WTC11 (cell line): Measurements from ENCODE around the gene AGAP1. TPM values are rescaled to one million over a fixed set of nuclear protein-coding genes. Genes with fewer than 3 reads are reported as not detected.
A peak's percentile ranks its signal among the peaks of the same experiment; 100 is the strongest.

Experiments
- ATAC-seq: fragments of 200-7000 bp; cut with Tn5 transposase; 2 replicates; pipeline ENCODE4 v1.10.0; 2021; ENCODE audit warnings: mild to moderate bottlenecking, moderate library complexity
- CTCF ChIA-PET: fragments of 300-600 bp; sonication (Branson Sonifier 250); formaldehyde crosslinking; loops from one replicate; lab custom pipeline; 2021; ENCODE audit warnings: antibody characterized with exemption; lab: Charles Lee
- POLR2A ChIA-PET: fragments of 350-600 bp; sonication (Branson Sonifier 250); formaldehyde crosslinking; loops from one replicate; lab custom pipeline; 2021; ENCODE audit warnings: antibody characterized with exemption; lab: Charles Lee
- DNase-seq: peaks from one replicate; pipeline ENCODE4 v3.0.0; 2021; ENCODE audit warnings: low spot score
- H3K27ac Mint-ChIP-seq: 2 replicates; pipeline ENCODE4 v1.8.0; 2021; ENCODE audit warnings: mixed read lengths
- H3K27me3 Mint-ChIP-seq: 2 replicates; pipeline ENCODE4 v1.8.0; 2021; ENCODE audit warnings: low read depth, mild to moderate bottlenecking, moderate library complexity, mixed read lengths
- H3K36me3 Mint-ChIP-seq: 2 replicates; pipeline ENCODE4 v1.8.0; 2021; ENCODE audit warnings: mixed read lengths
- H3K4me1 Mint-ChIP-seq: 2 replicates; pipeline ENCODE4 v1.8.0; 2022; ENCODE audit warnings: mixed read lengths
- H3K4me3 Mint-ChIP-seq: 2 replicates; pipeline ENCODE4 v1.8.0; 2021; ENCODE audit warnings: mild to moderate bottlenecking, moderate library complexity, mixed read lengths
- H3K9me3 Mint-ChIP-seq: 2 replicates; pipeline ENCODE4 v1.8.0; 2021; ENCODE audit warnings: mixed read lengths
- ARID4B ChIP-seq: sonication (generic); formaldehyde crosslinking; IDR thresholded peaks from 2 replicates; pipeline ENCODE4 v1.8.0; 2023; ENCODE audit warnings: missing genetic modification reagents, mild to moderate bottlenecking, borderline replicate concordance
- FOXJ3 ChIP-seq: sonication (generic); formaldehyde crosslinking; IDR thresholded peaks from 2 replicates; pipeline ENCODE4 v1.9.0; 2021; ENCODE audit warnings: missing genetic modification reagents, mild to moderate bottlenecking, borderline replicate concordance
- HMGA2 ChIP-seq: fragments of 250-450 bp; sonication (Bioruptor Pico); IDR thresholded peaks from 2 replicates; pipeline ENCODE4 v1.4.0; 2021; ENCODE audit warnings: mild to moderate bottlenecking, moderate library complexity
- JAZF1 ChIP-seq: fragments of 250-450 bp; sonication (Bioruptor Pico); IDR thresholded peaks from 2 replicates; pipeline ENCODE4 v1.9.0; 2021; ENCODE audit warnings: moderate library complexity, mild to moderate bottlenecking, inconsistent platforms
- MXD4 ChIP-seq: fragments of 250-450 bp; sonication (Bioruptor Pico); IDR thresholded peaks from 2 replicates; pipeline ENCODE4 v1.8.0; 2021; ENCODE audit warnings: mild to moderate bottlenecking, moderate library complexity, borderline replicate concordance
- NFYB ChIP-seq: sonication (generic); formaldehyde crosslinking; conservative IDR thresholded peaks from 2 replicates; pipeline ENCODE4 v1.8.0; 2022; ENCODE audit warnings: low read depth, missing genetic modification reagents
- NR2C2 ChIP-seq: sonication (generic); formaldehyde crosslinking; IDR thresholded peaks from 2 replicates; pipeline ENCODE4 v1.8.0; 2022; ENCODE audit warnings: mild to moderate bottlenecking, missing genetic modification reagents
- NR3C1 ChIP-seq: sonication (generic); formaldehyde crosslinking; conservative IDR thresholded peaks from 2 replicates; pipeline ENCODE4 v1.8.1; 2023; ENCODE audit warnings: low read depth, mild to moderate bottlenecking, missing genetic modification reagents
- PRDM15 ChIP-seq: sonication (generic); formaldehyde crosslinking; IDR thresholded peaks from 2 replicates; pipeline ENCODE4 v1.8.0; 2022; ENCODE audit warnings: missing genetic modification reagents
- RELA ChIP-seq: sonication (generic); formaldehyde crosslinking; IDR thresholded peaks from 2 replicates; pipeline ENCODE4 v1.8.1; 2022; ENCODE audit warnings: missing genetic modification reagents, mild to moderate bottlenecking, borderline replicate concordance
- USF2 ChIP-seq: sonication (generic); formaldehyde crosslinking; IDR thresholded peaks from 2 replicates; pipeline ENCODE4 v1.8.1; 2023; ENCODE audit warnings: mild to moderate bottlenecking, missing genetic modification reagents, moderate library complexity
- ZBTB21 ChIP-seq: sonication (generic); formaldehyde crosslinking; IDR thresholded peaks from 2 replicates; pipeline ENCODE4 v1.8.1; 2023; ENCODE audit warnings: mild to moderate bottlenecking, missing genetic modification reagents, borderline replicate concordance
- ZNF317 ChIP-seq: sonication (generic); formaldehyde crosslinking; IDR thresholded peaks from 2 replicates; pipeline ENCODE4 v1.8.1; 2023; ENCODE audit warnings: low read depth, mild to moderate bottlenecking, moderate library complexity, missing genetic modification reagents, borderline replicate concordance
- ZNF396 ChIP-seq: fragments of 250-450 bp; sonication (Bioruptor Pico); IDR thresholded peaks from 2 replicates; pipeline ENCODE4 v1.8.0; 2021; ENCODE audit warnings: mild to moderate bottlenecking, moderate library complexity, borderline replicate concordance
- total RNA-seq: library from RNA; stranded (reverse); gene quantifications from 3 replicates; pipeline ENCODE4 v1.2.3, GENCODE V29; 2021
- TF ChIP-seq, protein P1 (sequence below): sonication (generic); formaldehyde crosslinking; IDR thresholded peaks from 2 replicates; pipeline ENCODE4 v1.8.1; 2022; ENCODE audit warnings: low read depth, mild to moderate bottlenecking, moderate library complexity, missing genetic modification reagents, borderline replicate concordance

AGAP1 gene
- total RNA-seq, 1 experiment from 2014 or later: 49.3 TPM

DNA sequence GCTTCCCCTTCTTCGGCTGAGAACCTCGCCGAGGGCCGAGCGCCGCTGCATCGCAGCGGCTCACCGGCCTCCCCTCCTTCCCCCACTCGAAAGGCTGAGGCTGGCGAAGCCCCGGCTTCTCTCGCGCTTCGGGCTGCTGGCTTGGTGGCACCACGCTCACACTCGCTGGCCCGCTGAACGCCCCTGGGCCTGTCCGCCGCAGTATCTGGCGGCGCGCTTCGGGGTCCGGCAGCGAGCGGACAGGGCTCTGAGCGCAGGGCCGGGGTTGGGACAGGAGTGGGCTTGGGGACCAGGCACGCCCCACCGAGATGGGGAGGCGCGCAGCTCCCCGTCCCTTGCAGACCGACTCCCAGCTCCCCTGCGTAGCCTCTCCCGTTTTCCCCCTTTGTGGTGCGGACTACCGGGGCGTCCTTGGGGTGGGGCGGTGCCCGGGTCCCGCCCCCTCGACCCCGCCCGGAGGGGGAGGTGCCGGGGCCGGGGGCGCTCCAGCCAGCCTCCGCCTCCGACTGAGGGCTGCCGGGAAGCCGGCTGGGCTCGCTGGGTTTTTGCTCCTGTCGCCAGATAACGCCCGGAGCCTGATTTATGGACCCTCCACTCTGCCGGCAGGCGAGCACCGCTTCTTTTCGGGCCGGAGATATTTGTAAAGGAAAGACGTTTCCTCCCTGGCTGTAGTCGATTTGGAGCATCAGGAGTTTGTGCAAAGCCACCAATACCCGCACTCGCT, 670.5 kb downstream of the AGAP1 start (continued):
- TF ChIP-seq NR3C1 (CRISPR knock-in tag): no peak
- TF ChIP-seq NFYB (CRISPR knock-in tag): no peak
- peak; percentile 11; the same call in 1 of the 2 replicates for TF ChIP-seq RELA (CRISPR knock-in tag)
- 0 out of 2 replicates have a peak, but pooled peaks have one; percentile 58 for TF ChIP-seq ARID4B
- no peak for TF ChIP-seq ZBTB21 (CRISPR knock-in tag)
- TF ChIP-seq, protein P1, sequence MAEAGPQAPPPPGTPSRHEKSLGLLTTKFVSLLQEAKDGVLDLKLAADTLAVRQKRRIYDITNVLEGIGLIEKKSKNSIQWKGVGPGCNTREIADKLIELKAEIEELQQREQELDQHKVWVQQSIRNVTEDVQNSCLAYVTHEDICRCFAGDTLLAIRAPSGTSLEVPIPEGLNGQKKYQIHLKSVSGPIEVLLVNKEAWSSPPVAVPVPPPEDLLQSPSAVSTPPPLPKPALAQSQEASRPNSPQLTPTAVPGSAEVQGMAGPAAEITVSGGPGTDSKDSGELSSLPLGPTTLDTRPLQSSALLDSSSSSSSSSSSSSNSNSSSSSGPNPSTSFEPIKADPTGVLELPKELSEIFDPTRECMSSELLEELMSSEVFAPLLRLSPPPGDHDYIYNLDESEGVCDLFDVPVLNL: no peak
- no peak for TF ChIP-seq JAZF1
- no peak for TF ChIP-seq NR2C2
- no peak for TF ChIP-seq MXD4 (CRISPR knock-in tag)
- TF ChIP-seq FOXJ3 (CRISPR knock-in tag): no peak
- TF ChIP-seq, all 79 proteins: peak for 14

DNA sequence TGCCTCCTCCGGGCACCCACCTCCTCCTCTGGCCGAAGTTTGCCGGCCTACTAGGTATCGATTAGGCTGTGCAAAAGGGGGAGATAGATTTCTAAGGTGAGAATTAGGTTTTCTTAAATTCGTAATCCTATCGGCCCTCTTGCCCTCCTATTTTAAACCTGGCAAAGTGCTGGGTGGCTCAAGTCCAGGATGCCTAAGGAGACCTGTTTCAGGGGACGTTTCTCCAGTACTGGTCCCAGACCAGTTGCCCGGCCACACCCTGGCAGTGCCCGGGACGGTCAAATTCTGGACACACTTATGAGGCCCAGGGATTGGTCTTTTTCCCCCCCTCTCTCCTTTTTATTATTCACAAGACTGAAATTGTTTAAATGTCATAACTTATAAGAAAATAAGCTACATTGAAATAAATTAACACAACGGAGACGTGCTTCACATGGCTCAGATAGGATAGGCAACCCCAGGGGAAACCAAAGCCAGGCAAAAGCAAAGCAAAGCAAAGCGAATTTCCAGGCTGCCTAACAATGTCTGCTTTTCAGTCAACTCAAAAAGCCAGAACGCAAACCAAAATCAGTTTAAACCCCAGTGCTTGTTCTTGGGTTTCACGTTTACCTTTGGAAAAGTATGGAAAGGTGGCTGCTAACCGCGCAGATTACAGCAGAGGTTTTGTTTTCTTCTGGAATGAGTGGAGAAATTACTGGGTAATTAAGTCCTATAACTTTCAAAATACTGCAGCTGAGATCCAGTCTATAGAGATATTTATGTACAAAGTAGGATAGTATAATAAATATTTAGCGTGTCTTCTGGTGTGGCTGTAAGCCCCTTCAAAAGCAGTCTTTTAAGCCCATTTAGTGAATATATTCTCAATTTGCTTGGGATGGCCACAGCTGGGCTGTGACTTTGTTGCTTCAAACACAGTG, 671.3 kb downstream of the AGAP1 start:
- ATAC-seq: no peak
- ChIA-PET POLR2A (no interaction called here), CTCF (interaction anchor here (0.5 to 2.6 kb wide), 7 partner anchors 12 to 903 kb away, joined by 3 to 12 read pairs (median 3); no protein-coding TSS in a partner anchor)
- peak overlapping the region; percentile 45; the same call in 1 of the 2 replicates for H3K27ac Mint-ChIP-seq
- peaks cover 86% of the 10 kb centered on the region for H3K27me3 Mint-ChIP-seq
- H3K36me3 Mint-ChIP-seq: peaks cover 7% of the 10 kb centered on the region
- H3K9me3 Mint-ChIP-seq: no peaks in the 10 kb centered on the region
- TF ChIP-seq ZNF317 (CRISPR knock-in tag) (no peak), JAZF1 (no peak)
- H3K4me3 Mint-ChIP-seq: peak overlapping the region; percentile 75
- peaks cover 59% of the 10 kb centered on the region for H3K4me1 Mint-ChIP-seq
- DNase-seq: no peak

DNA sequence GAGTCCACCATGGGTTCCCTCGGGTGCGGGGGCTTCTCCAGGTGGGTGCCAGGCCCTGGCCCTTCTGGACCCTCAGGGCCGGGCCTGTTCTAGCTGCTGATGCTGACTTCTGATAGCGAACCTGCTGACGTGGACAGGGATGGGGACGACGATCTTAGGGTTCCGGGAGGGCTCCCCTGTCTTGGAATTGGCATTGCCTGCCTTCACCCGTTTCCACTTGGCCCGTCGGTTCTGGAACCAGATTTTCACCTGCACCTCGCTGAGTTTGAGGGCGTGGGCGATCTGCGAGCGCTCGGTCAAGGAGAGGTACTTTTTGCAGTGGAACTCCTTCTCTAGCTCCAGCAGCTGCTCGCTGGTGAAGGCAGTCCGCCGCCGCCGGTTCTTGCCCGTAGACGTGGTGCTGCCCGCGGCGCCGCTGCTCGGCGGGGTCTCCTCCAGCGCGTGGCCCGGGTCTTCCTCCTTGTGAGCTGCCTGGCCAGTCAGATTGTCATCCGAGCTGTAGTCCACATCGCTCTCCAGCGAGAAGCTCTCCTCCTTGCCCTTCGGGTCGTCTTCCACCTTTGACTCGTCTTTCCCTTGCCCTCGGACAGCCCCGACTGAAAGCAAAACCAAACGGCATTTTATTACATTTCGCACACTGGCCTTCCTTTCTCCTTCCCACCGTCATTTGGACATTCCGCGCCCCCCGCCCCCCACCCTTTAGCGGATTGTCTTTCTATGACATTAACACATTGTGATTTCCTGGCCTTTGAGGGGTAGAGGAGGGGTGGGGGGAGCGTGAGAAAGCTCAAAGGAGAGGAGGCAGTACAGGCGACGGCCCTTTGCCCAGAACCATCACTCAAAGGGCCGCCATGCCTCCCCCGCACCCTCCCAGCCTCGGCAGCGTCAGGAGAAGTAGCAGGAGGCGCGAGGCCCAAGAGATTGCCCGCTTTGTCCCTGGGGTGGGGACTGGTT, 672.3 kb downstream of the AGAP1 start:
- ATAC-seq: no peak
- H3K4me1 Mint-ChIP-seq: peaks cover 62% of the 10 kb centered on the region
- ChIA-PET POLR2A (no interaction called here), CTCF (interaction anchor here (0.7 to 2.6 kb wide), 5 partner anchors 12 to 387 kb away, joined by 3 to 12 read pairs (median 7); no protein-coding TSS in a partner anchor)
- H3K4me3 Mint-ChIP-seq: peak overlapping the region; percentile 75
- no peaks in the 10 kb centered on the region for H3K9me3 Mint-ChIP-seq
- peak; percentile 57 for DNase-seq
- peaks cover 7% of the 10 kb centered on the region for H3K36me3 Mint-ChIP-seq
- TF ChIP-seq HMGA2 (CRISPR knock-in tag) (no peak), USF2 (CRISPR knock-in tag) (0 out of 2 replicates have a peak, but pooled peaks have one; percentile 4), PRDM15 (CRISPR knock-in tag) (0 out of 2 replicates have a peak, but pooled peaks have one; percentile 25), ZNF396 (CRISPR knock-in tag) (no peak)
- H3K27me3 Mint-ChIP-seq: peaks cover 86% of the 10 kb centered on the region
- H3K27ac Mint-ChIP-seq: 0 out of 2 replicates have a peak overlapping the region, but pooled peaks have one; percentile 33
